Lower lobe of right lung (tissue), 2 donors: ENCODE data around the gene HELZ. TPM values are rescaled to one million over a fixed set of nuclear protein-coding genes. Genes with fewer than 3 reads are reported as not detected.
"Not testable (repeated sequence)": the region's sequence is repeated elsewhere in the genome, so short reads cannot be mapped to it uniquely, and the experiment has no call there.

Experiments used
- ATAC-seq, 2 donors: fragments of 200-7000 bp; cut with Tn5 transposase; one replicate each; pipeline ENCODE4 v1.9.1; 2020 to 2022; ENCODE audit warnings: mild to moderate bottlenecking in 2 of 2, moderate library complexity in 2 of 2
- DNase-seq: peaks from one replicate; pipeline ENCODE4 v3.0.0-alpha.2; 2020
- H3K27ac ChIP-seq: fragments of 200-600 bp; one replicate; pipeline ENCODE4 v1.8.0; 2022
- H3K27me3 ChIP-seq: fragments of 200-600 bp; one replicate; pipeline ENCODE4 v1.8.0; 2022; ENCODE audit warnings: low read depth
- H3K36me3 ChIP-seq: fragments of 200-600 bp; one replicate; pipeline ENCODE4 v1.8.0; 2022; ENCODE audit warnings: mild to moderate bottlenecking
- H3K4me1 ChIP-seq: fragments of 200-600 bp; one replicate; pipeline ENCODE4 v1.8.0; 2022
- H3K4me3 ChIP-seq: fragments of 200-600 bp; one replicate; pipeline ENCODE4 v1.8.0; 2022; ENCODE audit warnings: mild to moderate bottlenecking
- H3K9me3 ChIP-seq: fragments of 200-600 bp; one replicate; pipeline ENCODE4 v1.8.0; 2022
- intact Hi-C: fragments of 100-400 bp; cut with DNase I; formaldehyde crosslinking; loops from one replicate; pipeline ENCODE4 v1.11.0; 2022
- total RNA-seq: library from RNA; stranded (reverse); fragmentation: NEBNext Ultra II Directional; extraction: Animal tissue kit (Norgen Biotek cat#: 25700); gene quantifications from one replicate; pipeline ENCODE4 v1.2.1, GENCODE V29; 2021
- TF ChIP-seq, protein P1 (sequence below): fragments of 200-600 bp; IDR thresholded peaks from one replicate; pipeline ENCODE4 v1.8.0; 2022; ENCODE audit warnings: antibody characterized with exemption, mild to moderate bottlenecking
- donor health status: DM: no; HTN: yes; CAD: no; lungs with severe emphysema.

The HELZ gene
- total RNA-seq, 1 donor from 2014 or later: 68.9 TPM

DNA sequence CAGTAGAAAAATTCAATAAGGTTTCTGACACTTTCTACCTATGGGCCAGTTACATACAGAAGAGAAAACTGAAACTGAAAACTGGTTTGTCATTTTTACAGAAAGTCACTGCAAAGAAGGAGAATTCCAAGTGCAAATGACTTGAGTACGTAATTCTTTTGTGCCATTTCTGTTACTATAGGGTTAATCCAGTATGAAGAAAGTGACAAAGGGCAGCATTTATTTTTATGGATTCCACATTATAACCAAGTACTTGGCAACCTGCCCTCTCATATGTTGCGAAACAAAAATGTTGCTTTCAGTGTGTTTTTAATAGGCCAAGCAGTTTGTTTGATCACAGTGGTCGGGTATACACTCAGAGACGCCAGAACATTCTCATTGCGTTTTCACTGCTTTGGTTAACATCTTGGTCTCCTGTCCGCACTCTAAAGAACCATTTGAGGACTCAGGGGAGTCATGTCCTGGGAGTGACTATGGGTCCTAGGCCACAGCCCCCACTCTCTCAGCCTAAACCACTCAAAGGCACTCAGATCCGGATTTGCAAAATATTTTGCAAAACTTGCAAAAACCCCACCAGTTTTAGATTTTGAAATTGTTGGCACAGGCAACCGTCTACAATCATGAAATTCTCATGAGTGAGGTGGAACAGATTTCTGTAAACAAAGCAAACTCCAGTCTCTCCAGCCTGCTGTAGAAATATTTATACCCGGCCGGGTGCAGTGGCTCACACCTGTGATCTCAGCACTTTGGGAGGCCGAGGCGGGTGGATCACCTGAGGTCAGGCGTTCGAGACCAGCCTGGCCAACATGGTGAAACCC lies 15.4 kb upstream of the HELZ start:
- peak overlapping the region; percentile 79 for H3K27ac ChIP-seq
- no peaks in the 10 kb centered on the region for H3K27me3 ChIP-seq
- peaks cover 39% of the 10 kb centered on the region for H3K4me1 ChIP-seq
- intact Hi-C loops: no loop called here
- no peak overlapping the region for H3K4me3 ChIP-seq
- ATAC-seq (peak; percentile 91), DNase-seq (no peak)
- TF ChIP-seq, protein P1, sequence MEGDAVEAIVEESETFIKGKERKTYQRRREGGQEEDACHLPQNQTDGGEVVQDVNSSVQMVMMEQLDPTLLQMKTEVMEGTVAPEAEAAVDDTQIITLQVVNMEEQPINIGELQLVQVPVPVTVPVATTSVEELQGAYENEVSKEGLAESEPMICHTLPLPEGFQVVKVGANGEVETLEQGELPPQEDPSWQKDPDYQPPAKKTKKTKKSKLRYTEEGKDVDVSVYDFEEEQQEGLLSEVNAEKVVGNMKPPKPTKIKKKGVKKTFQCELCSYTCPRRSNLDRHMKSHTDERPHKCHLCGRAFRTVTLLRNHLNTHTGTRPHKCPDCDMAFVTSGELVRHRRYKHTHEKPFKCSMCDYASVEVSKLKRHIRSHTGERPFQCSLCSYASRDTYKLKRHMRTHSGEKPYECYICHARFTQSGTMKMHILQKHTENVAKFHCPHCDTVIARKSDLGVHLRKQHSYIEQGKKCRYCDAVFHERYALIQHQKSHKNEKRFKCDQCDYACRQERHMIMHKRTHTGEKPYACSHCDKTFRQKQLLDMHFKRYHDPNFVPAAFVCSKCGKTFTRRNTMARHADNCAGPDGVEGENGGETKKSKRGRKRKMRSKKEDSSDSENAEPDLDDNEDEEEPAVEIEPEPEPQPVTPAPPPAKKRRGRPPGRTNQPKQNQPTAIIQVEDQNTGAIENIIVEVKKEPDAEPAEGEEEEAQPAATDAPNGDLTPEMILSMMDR: no peak
- no peaks in the 10 kb centered on the region for H3K9me3 ChIP-seq
- H3K36me3 ChIP-seq: no peaks in the 10 kb centered on the region

DNA sequence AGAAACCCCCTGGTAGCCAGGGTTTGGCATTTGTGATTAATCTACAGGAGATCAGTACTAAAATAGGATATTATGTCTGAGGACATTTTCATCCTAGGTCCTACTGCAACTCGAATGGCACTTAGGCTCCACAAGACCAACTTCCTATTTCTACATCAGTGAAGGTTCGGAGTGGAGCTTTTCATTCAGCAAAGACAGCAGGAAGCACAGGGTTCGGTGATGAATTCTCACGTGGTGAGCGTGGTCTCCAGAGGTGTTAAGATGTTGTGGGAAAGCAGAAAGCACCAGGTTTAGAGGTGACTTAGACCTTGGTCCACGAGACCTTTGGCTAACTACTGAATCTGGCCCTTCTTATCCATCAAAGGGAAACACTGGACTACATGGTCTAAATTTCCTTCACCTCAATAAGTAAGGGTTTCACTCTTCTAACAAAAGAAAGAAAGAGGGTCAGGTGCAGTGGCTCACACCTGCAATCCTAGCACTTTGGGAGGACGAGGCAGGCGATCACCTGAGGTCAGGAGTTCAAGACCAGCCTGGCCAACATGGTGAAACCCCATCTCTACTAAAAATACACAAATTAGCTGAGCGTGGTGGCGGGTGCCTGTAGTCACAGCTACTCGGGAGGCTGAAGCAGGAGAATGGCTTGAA lies 13.9 kb upstream of the HELZ start:
- Histone ChIP-seq H3K9me3 (no peaks in the 10 kb centered on the region), H3K36me3 (no peaks in the 10 kb centered on the region), H3K27ac (no peak overlapping the region), H3K27me3 (no peaks in the 10 kb centered on the region), H3K4me3 (no peak overlapping the region), H3K4me1 (peaks cover 39% of the 10 kb centered on the region)
- peak in 1 of 2 donors; percentile 18 for ATAC-seq
- no peak for DNase-seq
- intact Hi-C loops: no loop called here
- TF ChIP-seq, protein P1: no peak

DNA sequence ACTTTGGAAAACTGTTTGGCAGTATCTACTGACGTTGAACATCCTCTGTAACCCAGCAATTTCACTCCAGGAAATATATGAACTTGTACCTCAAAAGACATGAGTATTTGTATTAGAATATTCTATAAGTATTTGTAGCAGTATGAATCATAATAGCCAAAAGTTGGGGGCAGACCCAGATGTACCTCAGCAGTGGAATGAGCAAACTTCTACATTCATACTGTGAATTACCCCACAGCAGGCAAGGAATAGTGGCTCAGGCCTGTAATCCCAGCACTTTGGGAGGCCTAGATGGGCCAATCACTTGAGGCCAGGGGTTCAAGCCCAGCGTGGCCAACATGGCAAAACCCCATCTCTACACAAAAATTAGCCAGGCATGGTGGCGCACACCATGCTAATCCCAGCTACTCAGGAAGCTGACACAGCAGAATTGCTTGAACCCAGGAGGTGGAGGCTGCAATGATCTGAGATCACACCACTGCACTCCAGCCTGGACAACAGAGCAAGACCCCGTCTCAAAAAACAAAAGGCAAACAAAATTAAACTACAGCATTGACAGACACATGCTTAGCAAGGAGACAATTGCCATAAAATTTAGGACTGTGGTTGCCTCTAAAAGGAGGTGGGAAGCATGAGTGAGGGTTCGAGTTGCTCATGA lies 11.2 kb upstream of the HELZ start:
- H3K4me3 ChIP-seq: no peak overlapping the region
- no peaks in the 10 kb centered on the region for H3K9me3 ChIP-seq
- no peak for DNase-seq
- peaks cover 39% of the 10 kb centered on the region for H3K4me1 ChIP-seq
- H3K36me3 ChIP-seq: no peaks in the 10 kb centered on the region
- H3K27ac ChIP-seq: no peak overlapping the region
- no peaks in the 10 kb centered on the region for H3K27me3 ChIP-seq
- intact Hi-C loops: no loop called here
- ATAC-seq: no peak
- TF ChIP-seq, protein P1: no peak

DNA sequence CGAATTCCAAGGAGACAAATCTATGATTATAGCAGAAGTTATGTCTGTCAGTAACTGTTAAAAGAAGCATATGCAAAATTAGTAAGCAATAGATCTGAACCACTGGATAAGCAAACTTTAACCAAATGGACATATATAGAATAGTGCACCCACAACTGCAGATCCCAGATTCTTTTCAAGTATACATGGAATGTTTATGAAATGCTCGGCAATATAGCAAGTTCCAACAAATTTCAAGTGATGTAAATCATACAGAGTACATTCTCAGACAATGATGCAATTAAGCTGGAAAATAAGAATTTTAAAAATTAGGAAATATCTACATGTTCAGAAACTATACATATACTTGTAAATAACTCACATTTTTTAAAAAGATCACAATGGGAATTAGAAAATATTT lies 8.4 kb upstream of the HELZ start:
- peaks cover 15% of the 10 kb centered on the region for H3K4me1 ChIP-seq
- H3K27me3 ChIP-seq: no peaks in the 10 kb centered on the region
- H3K36me3 ChIP-seq: no peaks in the 10 kb centered on the region
- no peak for ATAC-seq
- H3K9me3 ChIP-seq: no peaks in the 10 kb centered on the region
- H3K4me3 ChIP-seq: no peak overlapping the region
- intact Hi-C loops: no loop called here
- TF ChIP-seq, protein P1: no peak
- DNase-seq: no peak
- no peak overlapping the region for H3K27ac ChIP-seq

GRCh38 chr17:67251586-67251985 lies 6.6 kb upstream of the HELZ start:
- peaks cover 11% of the 10 kb centered on the region for H3K4me1 ChIP-seq
- DNase-seq, H3K36me3 ChIP-seq, ATAC-seq, H3K9me3 ChIP-seq, H3K27me3 ChIP-seq, H3K27ac ChIP-seq, H3K4me3 ChIP-seq, intact Hi-C loops: not testable (repeated sequence)
